ENCODE data around the gene FAT1. TPM values are rescaled to one million over a fixed set of nuclear protein-coding genes. Genes with fewer than 3 reads are reported as not detected.

The FAT1 gene
- total RNA-seq, 4 donors from 2014 or later = 21.0 to 109 (median 76.4) TPM

DNA sequence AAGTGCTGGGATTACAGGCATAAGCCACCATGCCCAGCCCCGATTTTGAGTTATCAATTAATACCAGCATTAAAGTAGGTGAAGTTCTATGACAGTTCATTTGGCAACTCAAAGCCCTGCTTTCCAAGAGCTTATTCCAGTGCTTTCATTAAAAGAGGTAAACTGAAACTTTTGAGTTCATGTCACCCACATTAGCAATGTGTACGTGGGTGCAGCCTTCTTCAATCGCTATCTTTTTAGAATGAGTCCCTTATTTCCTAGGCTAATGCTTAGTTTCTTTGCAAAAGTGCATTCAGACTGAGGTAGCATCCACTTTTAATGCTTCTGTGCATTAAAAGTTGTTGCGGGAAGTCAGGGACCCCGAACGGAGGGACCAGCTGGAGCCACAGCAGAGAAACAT, 142.2 kb downstream of the FAT1 start:
- peaks cover 0 to 18% (median 0%) of the 10 kb centered on the region in 3 donors for H3K36me3 ChIP-seq
- DNase-seq = no peak
- H3K9me3 ChIP-seq = no peaks in the 10 kb centered on the region
- 80 to 90% methylated on average over 6 of the region's 6 CpGs for WGBS, 2 donors
- H3K27me3 ChIP-seq = no peaks in the 10 kb centered on the region
- TF ChIP-seq, protein P1, sequence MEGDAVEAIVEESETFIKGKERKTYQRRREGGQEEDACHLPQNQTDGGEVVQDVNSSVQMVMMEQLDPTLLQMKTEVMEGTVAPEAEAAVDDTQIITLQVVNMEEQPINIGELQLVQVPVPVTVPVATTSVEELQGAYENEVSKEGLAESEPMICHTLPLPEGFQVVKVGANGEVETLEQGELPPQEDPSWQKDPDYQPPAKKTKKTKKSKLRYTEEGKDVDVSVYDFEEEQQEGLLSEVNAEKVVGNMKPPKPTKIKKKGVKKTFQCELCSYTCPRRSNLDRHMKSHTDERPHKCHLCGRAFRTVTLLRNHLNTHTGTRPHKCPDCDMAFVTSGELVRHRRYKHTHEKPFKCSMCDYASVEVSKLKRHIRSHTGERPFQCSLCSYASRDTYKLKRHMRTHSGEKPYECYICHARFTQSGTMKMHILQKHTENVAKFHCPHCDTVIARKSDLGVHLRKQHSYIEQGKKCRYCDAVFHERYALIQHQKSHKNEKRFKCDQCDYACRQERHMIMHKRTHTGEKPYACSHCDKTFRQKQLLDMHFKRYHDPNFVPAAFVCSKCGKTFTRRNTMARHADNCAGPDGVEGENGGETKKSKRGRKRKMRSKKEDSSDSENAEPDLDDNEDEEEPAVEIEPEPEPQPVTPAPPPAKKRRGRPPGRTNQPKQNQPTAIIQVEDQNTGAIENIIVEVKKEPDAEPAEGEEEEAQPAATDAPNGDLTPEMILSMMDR (IDR thresholded peaks at IDR 0.05) = no peak
- TF ChIP-seq POLR2A (IDR thresholded peaks at IDR 0.05) = no peak
- no peaks in the 10 kb centered on the region for H3K4me1 ChIP-seq
- no peak overlapping the region for H3K4me3 ChIP-seq
- intact Hi-C loops (cut with DNase I) = no loop called here
- no peak overlapping the region for H3K27ac ChIP-seq

DNA sequence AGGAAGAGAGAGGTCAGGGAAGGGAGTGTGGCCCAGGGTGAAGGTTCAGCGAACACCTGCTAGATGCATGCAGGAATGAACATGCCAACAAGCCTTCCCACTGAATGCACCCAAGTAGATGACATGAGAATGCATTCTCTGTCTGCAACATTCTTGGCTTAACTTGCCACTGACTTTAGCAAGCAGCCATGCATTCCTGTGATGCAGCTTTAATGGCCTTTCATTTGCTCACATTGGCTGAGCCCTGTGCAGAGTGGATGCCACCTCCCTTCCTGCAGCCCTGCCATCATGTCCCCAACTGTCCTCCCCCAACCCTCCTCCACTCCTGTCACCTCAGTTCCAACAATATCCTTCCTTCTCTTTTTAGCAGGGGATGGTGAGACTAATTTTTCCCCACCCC, 143.0 kb downstream of the FAT1 start:
- Histone ChIP-seq H3K4me1 (no peaks in the 10 kb centered on the region), H3K27ac (no peak overlapping the region), H3K4me3 (no peak overlapping the region), H3K36me3 (peaks cover 0 to 18% (median 0%) of the 10 kb centered on the region in 3 donors), H3K9me3 (no peaks in the 10 kb centered on the region), H3K27me3 (no peaks in the 10 kb centered on the region)
- intact Hi-C loops (cut with DNase I) = no loop called here
- 50 to 100% methylated on average over 1 of the region's 1 CpG for WGBS, 2 donors
- DNase-seq = no peak
- TF ChIP-seq POLR2A (IDR thresholded peaks at IDR 0.05) = no peak
- TF ChIP-seq, protein P1 (IDR thresholded peaks at IDR 0.05) = no peak

DNA sequence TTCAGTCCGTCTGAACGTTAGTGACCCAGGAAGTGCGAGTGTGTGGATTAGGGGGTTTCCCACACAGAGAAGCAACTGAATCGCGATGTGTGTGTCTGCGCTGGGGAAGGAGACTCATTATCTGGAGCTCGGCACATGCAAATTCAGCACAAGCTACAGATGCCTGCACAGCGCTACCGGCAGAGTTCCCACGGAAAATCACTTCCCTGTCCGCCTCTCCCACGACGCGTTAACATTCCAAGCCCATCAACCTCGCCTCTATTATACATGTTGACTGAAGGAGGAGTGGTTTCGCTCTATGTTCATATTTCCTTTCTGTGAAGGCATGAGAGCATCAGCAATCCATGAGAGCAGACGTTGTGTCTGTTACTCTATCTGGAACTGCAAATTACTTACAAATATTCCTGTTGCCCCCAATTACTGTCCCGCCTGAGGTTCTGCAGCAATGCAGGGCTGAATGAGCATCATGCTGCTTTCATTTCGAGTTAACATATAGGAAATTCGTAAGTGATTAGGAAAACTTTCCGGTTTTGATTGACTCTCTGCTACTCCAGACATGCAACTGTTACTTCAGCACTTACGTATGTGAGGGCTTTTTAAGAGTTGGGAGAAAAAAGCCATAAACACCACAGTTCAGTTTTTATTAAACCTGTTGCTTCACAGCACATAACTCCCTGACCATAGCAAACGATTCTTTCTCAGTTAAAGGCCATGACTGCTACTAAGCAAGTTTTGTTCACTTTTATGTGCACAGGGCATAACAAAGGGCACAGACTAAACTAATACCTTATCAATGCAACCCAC, 153.3 kb downstream of the FAT1 start:
- Histone ChIP-seq H3K27ac (no peak overlapping the region), H3K36me3 (no peaks in the 10 kb centered on the region), H3K4me1 (peaks cover 0 to 10% (median 0%) of the 10 kb centered on the region in 3 donors), H3K27me3 (peaks cover 0 to 11% (median 0%) of the 10 kb centered on the region in 4 donors), H3K4me3 (peak overlapping the region in 1 of 4 donors; percentile 45), H3K9me3 (no peaks in the 10 kb centered on the region)
- intact Hi-C loops (cut with DNase I) = no loop called here
- 46 to 53% methylated on average over 22 to 23 of the region's 23 CpGs for WGBS, 2 donors
- no peak for DNase-seq
- TF ChIP-seq POLR2A (IDR thresholded peaks at IDR 0.05) = no peak
- TF ChIP-seq, protein P1 (IDR thresholded peaks at IDR 0.05) = no peak

DNA sequence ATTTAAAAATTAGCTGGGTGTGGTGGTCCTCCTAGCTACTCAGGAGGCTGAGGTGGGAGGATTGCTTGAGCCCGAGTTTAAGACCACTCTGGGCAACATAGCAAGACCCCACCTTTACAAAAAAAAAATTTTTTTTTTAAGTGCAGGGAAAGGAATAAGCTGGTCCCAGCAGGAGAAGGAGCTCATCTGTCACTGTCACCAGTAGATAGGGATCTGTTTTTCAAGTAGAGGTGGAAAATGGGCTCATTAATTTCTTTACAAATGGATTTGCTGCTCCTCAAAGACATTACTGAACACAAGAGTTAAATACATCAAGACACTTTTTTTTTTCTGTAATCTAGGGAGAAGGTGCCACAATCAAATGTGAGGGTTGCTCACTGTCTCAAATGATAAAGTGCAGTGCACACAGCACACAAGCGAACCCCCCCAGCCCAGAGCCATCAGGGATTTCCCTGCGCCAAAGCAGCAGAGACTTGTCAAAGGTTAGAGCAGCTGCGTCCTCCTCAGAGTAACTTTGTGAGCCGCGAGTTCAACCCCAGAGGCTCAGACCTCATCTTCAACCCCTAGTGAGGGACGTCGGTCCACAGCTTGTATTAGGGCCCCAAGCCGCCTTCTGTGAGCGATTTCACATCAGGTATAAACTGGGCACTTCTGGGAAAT, 154.0 kb downstream of the FAT1 start:
- H3K4me3 ChIP-seq = peak overlapping the region in 1 of 4 donors; percentile 45
- H3K9me3 ChIP-seq = no peaks in the 10 kb centered on the region
- no peak overlapping the region for H3K27ac ChIP-seq
- peaks cover 0 to 10% (median 0%) of the 10 kb centered on the region in 3 donors for H3K4me1 ChIP-seq
- intact Hi-C loops (cut with DNase I) = no loop called here
- TF ChIP-seq, protein P1 (IDR thresholded peaks at IDR 0.05) = no peak
- TF ChIP-seq POLR2A (IDR thresholded peaks at IDR 0.05) = no peak
- H3K36me3 ChIP-seq = no peaks in the 10 kb centered on the region
- 49 to 61% methylated on average over 9 to 10 of the region's 10 CpGs for WGBS, 2 donors
- H3K27me3 ChIP-seq = peaks cover 0 to 11% (median 0%) of the 10 kb centered on the region in 4 donors
- no peak for DNase-seq

DNA sequence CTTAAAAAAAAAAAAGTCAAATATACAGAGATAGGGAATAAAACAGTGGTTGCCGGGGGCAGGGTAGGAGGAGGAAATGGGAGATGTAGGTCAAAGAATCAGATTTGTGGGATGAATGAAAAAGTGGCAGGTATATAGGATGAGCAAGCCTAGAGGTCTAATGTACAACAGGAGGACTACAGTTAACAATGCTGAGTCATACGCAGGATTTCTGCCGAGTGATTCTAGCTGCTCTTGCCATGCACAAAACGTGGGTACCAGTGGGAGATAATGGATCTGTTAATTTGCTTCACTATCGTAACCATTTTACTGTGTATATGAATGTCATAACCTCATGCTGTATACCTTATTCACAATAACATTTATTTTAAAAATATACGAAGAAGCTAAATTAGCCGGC, 157.6 kb downstream of the FAT1 start:
- DNase-seq = no peak
- no peak for TF ChIP-seq POLR2A (IDR thresholded peaks at IDR 0.05)
- TF ChIP-seq, protein P1 (IDR thresholded peaks at IDR 0.05) = no peak
- peaks cover 0 to 4% (median 0%) of the 10 kb centered on the region in 4 donors for H3K27me3 ChIP-seq
- peaks cover 0 to 10% (median 0%) of the 10 kb centered on the region in 3 donors for H3K4me1 ChIP-seq
- H3K9me3 ChIP-seq = no peaks in the 10 kb centered on the region
- WGBS, 2 donors = 69 to 79% methylated on average over 7 of the region's 7 CpGs
- no peak overlapping the region for H3K27ac ChIP-seq
- intact Hi-C loops (cut with DNase I) = no loop called here
- H3K4me3 ChIP-seq = no peak overlapping the region
- no peaks in the 10 kb centered on the region for H3K36me3 ChIP-seq

Measured in esophagus squamous epithelium (tissue), 5 donors.